HEK293 (cell line): ENCODE measurements around the gene STAT3.

ENCODE experiments used
- CTCF ChIA-PET: fragments of 350-600 bp; formaldehyde crosslinking; extraction: SDS; loops from one replicate; lab custom pipeline; 2021; ENCODE audit warnings: antibody characterized with exemption; lab: Yijun Ruan, JAX
- POLR2A ChIA-PET: fragments of 300-600 bp; formaldehyde crosslinking; extraction: SDS; loops from one replicate; lab custom pipeline; 2020; ENCODE audit warnings: antibody characterized with exemption, inconsistent platforms; lab: Yijun Ruan, JAX
- H3K27ac ChIP-seq: fragments of 200-500 bp; sonication (Bioruptor generic); 2 replicates; pipeline ENCODE4 v1.5.1; 2014; ENCODE audit warnings: low read depth, low read length, control low read depth, inconsistent platforms; ENCODE audit errors: extremely low read depth
- H3K36me3 ChIP-seq, 2 experiments: fragments of 200-500 bp in 1 of 2; sonication (Bioruptor generic) in 1 of 2; 1 replicate in 1 of 2; 2 replicates in 1 of 2; pipeline ENCODE4 v1.5.1; 2014 to 2017; ENCODE audit warnings: inconsistent platforms in 2 of 2, low read length in 2 of 2; ENCODE audit not compliant: control insufficient read depth in 2 of 2, insufficient read depth in 1 of 2
- H3K4me1 ChIP-seq: fragments of 200-500 bp; sonication (Bioruptor generic); 2 replicates; pipeline ENCODE4 v1.5.1; 2014; ENCODE audit warnings: mild to moderate bottlenecking, low read length, inconsistent platforms; ENCODE audit not compliant: control insufficient read depth, insufficient read depth
- H3K4me3 ChIP-seq: 2 replicates; pipeline ENCODE4 v1.5.1; 2011; ENCODE audit warnings: low read depth, mild to moderate bottlenecking, control low read depth, low read length, moderate library complexity
- H3K9me3 ChIP-seq: fragments of 200-500 bp; sonication (Bioruptor generic); 2 replicates; pipeline ENCODE4 v1.5.1; 2014; ENCODE audit warnings: low read depth, low read length, inconsistent platforms; ENCODE audit not compliant: control insufficient read depth, insufficient read depth
- GFI1B ChIP-seq: fragments of 450-650 bp; formaldehyde crosslinking; IDR thresholded peaks from 2 replicates; pipeline ENCODE4 v1.5.1; 2016; ENCODE audit warnings: missing biosample characterization, missing genetic modification characterization
- HOXA7 ChIP-seq: sonication (generic); formaldehyde crosslinking; IDR thresholded peaks from 2 replicates; pipeline ENCODE4 v1.8.1; 2022; ENCODE audit warnings: missing genetic modification reagents, borderline replicate concordance
- IKZF3 ChIP-seq: fragments of 450-650 bp; IDR thresholded peaks from 2 replicates; pipeline ENCODE4 v1.5.0; 2018; ENCODE audit warnings: missing biosample characterization, mild to moderate bottlenecking, missing genetic modification characterization, moderate library complexity
- KLF9 ChIP-seq: fragments of 450-650 bp; formaldehyde crosslinking; IDR thresholded peaks from 2 replicates; pipeline ENCODE4 v1.5.1; 2016; ENCODE audit warnings: missing biosample characterization, missing genetic modification characterization, low read depth
- WT1 ChIP-seq: fragments of 450-650 bp; formaldehyde crosslinking; IDR thresholded peaks from 2 replicates; pipeline ENCODE4 v1.5.1; 2016; ENCODE audit warnings: missing biosample characterization, missing genetic modification characterization
- YY2 ChIP-seq: fragments of 450-650 bp; formaldehyde crosslinking; IDR thresholded peaks from 2 replicates; pipeline ENCODE4 v1.5.1; 2016; ENCODE audit warnings: missing biosample characterization, missing genetic modification characterization
- ZNF2 ChIP-seq: fragments of 450-650 bp; formaldehyde crosslinking; IDR thresholded peaks from 2 replicates; pipeline ENCODE4 v1.5.1; 2016; ENCODE audit warnings: missing biosample characterization, missing genetic modification characterization
- ZNF266 ChIP-seq: fragments of 450-650 bp; formaldehyde crosslinking; IDR thresholded peaks from 2 replicates; pipeline ENCODE4 v1.5.1; 2016; ENCODE audit warnings: missing biosample characterization, missing genetic modification characterization, low read depth
- ZNF280C ChIP-seq: fragments of 450-650 bp; formaldehyde crosslinking; IDR thresholded peaks from 2 replicates; pipeline ENCODE4 v1.5.1; 2016; ENCODE audit warnings: missing biosample characterization, missing genetic modification characterization
- ZNF366 ChIP-seq: fragments of 450-650 bp; formaldehyde crosslinking; conservative IDR thresholded peaks from 2 replicates; pipeline ENCODE4 v1.5.1; 2016; ENCODE audit warnings: missing biosample characterization, missing genetic modification characterization
- ZNF473 ChIP-seq: fragments of 450-650 bp; formaldehyde crosslinking; IDR thresholded peaks from 2 replicates; pipeline ENCODE4 v1.5.1; 2017; ENCODE audit warnings: missing biosample characterization, missing genetic modification characterization
- ZNF610 ChIP-seq: fragments of 450-650 bp; formaldehyde crosslinking; IDR thresholded peaks from 2 replicates; pipeline ENCODE4 v1.5.1; 2016; ENCODE audit warnings: missing biosample characterization, missing genetic modification characterization, borderline replicate concordance
- ZNF639 ChIP-seq: fragments of 450-650 bp; formaldehyde crosslinking; IDR thresholded peaks from 2 replicates; pipeline ENCODE4 v1.5.1; 2016; ENCODE audit warnings: missing biosample characterization, missing genetic modification characterization
- ZNF645 ChIP-seq: fragments of 450-650 bp; formaldehyde crosslinking; IDR thresholded peaks from 2 replicates; pipeline ENCODE4; 2016; ENCODE audit warnings: missing biosample characterization, missing genetic modification characterization
- ZNF777 ChIP-seq: fragments of 450-650 bp; formaldehyde crosslinking; IDR thresholded peaks from 2 replicates; pipeline ENCODE4 v1.5.1; 2017; ENCODE audit warnings: missing biosample characterization, missing genetic modification characterization, borderline replicate concordance
- ZSCAN16 ChIP-seq: fragments of 450-650 bp; formaldehyde crosslinking; IDR thresholded peaks from 2 replicates; pipeline ENCODE4 v1.5.1; 2016; ENCODE audit warnings: missing biosample characterization, missing genetic modification characterization
- TF ChIP-seq, protein P1 (sequence below): fragments of 450-650 bp; formaldehyde crosslinking; IDR thresholded peaks from 2 replicates; pipeline ENCODE4 v1.5.1; 2017; ENCODE audit warnings: missing biosample characterization, missing genetic modification characterization
- TF ChIP-seq, protein P2 (sequence below): fragments of 450-650 bp; formaldehyde crosslinking; IDR thresholded peaks from 2 replicates; pipeline ENCODE4 v1.5.1; 2016; ENCODE audit warnings: missing biosample characterization, missing genetic modification characterization

STAT3 gene

GRCh38 chr17:42284566-42284965 lies 103.7 kb downstream of the STAT3 start (continued):
- TF ChIP-seq KLF9 (tag by site-specific recombination), result no peak
- TF ChIP-seq, protein P1, sequence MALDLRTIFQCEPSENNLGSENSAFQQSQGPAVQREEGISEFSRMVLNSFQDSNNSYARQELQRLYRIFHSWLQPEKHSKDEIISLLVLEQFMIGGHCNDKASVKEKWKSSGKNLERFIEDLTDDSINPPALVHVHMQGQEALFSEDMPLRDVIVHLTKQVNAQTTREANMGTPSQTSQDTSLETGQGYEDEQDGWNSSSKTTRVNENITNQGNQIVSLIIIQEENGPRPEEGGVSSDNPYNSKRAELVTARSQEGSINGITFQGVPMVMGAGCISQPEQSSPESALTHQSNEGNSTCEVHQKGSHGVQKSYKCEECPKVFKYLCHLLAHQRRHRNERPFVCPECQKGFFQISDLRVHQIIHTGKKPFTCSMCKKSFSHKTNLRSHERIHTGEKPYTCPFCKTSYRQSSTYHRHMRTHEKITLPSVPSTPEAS (tag by site-specific recombination), result no peak
- TF ChIP-seq, protein P2, sequence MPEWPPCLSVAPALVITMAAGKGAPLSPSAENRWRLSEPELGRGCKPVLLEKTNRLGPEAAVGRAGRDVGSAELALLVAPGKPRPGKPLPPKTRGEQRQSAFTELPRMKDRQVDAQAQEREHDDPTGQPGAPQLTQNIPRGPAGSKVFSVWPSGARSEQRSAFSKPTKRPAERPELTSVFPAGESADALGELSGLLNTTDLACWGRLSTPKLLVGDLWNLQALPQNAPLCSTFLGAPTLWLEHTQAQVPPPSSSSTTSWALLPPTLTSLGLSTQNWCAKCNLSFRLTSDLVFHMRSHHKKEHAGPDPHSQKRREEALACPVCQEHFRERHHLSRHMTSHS (tag by site-specific recombination), result no peak
- TF ChIP-seq ZNF473 (tag by site-specific recombination), result no peak
- TF ChIP-seq GFI1B (tag by site-specific recombination), result no peak
- TF ChIP-seq ZNF610 (tag by site-specific recombination), result no peak

- CTCF ChIA-PET, result interaction anchor here (0.5 kb wide), 3 partner anchors 10 to 242 kb away, joined by 3 to 4 read pairs (median 4); no protein-coding TSS in a partner anchor
- no peaks in the 10 kb centered on the region for H3K36me3 ChIP-seq
- H3K4me3 ChIP-seq, result no peak overlapping the region
- H3K27ac ChIP-seq, result no peak overlapping the region
- H3K9me3 ChIP-seq, result no peaks in the 10 kb centered on the region
- H3K4me1 ChIP-seq, result no peaks in the 10 kb centered on the region
- POLR2A ChIA-PET, result no interaction called here
- no peak for TF ChIP-seq YY2
- TF ChIP-seq ZNF777 (tag by site-specific recombination), result no peak
- TF ChIP-seq HOXA7 (CRISPR knock-in tag), result no peak
- no peak for TF ChIP-seq WT1 (tag by site-specific recombination)
- TF ChIP-seq ZNF645 (tag by site-specific recombination), result no peak
- no peak for TF ChIP-seq ZNF639 (tag by site-specific recombination)
- TF ChIP-seq ZNF2 (tag by site-specific recombination), result no peak
- no peak for TF ChIP-seq ZSCAN16 (tag by site-specific recombination)
- TF ChIP-seq ZNF266, result no peak
- no peak for TF ChIP-seq ZNF280C (tag by site-specific recombination)
- no peak for TF ChIP-seq IKZF3 (tag by site-specific recombination)
- TF ChIP-seq ZNF366, result no peak
These were observed 104.2 kb downstream of the STAT3 start for GRCh38 chr17:42284024-42284369.
